HEK293 (cell line): ENCODE results near the gene ENO4.

Experiments used
- CTCF ChIA-PET: fragments of 350-600 bp; formaldehyde crosslinking; extraction: SDS; loops from one replicate; lab custom pipeline; 2021; ENCODE audit warnings: antibody characterized with exemption; lab: Yijun Ruan, JAX
- POLR2A ChIA-PET: fragments of 300-600 bp; formaldehyde crosslinking; extraction: SDS; loops from one replicate; lab custom pipeline; 2020; ENCODE audit warnings: antibody characterized with exemption, inconsistent platforms; lab: Yijun Ruan, JAX
- H3K27ac ChIP-seq: fragments of 200-500 bp; sonication (Bioruptor generic); 2 replicates; pipeline ENCODE4 v1.5.1; 2014; ENCODE audit warnings: low read depth, low read length, control low read depth, inconsistent platforms; ENCODE audit errors: extremely low read depth
- H3K36me3 ChIP-seq, 2 experiments: fragments of 200-500 bp in 1 of 2; sonication (Bioruptor generic) in 1 of 2; 1 replicate in 1 of 2; 2 replicates in 1 of 2; pipeline ENCODE4 v1.5.1; 2014 to 2017; ENCODE audit warnings: inconsistent platforms in 2 of 2, low read length in 2 of 2; ENCODE audit not compliant: control insufficient read depth in 2 of 2, insufficient read depth in 1 of 2
- H3K4me1 ChIP-seq: fragments of 200-500 bp; sonication (Bioruptor generic); 2 replicates; pipeline ENCODE4 v1.5.1; 2014; ENCODE audit warnings: mild to moderate bottlenecking, low read length, inconsistent platforms; ENCODE audit not compliant: control insufficient read depth, insufficient read depth
- H3K4me3 ChIP-seq: 2 replicates; pipeline ENCODE4 v1.5.1; 2011; ENCODE audit warnings: low read depth, mild to moderate bottlenecking, control low read depth, low read length, moderate library complexity
- H3K9me3 ChIP-seq: fragments of 200-500 bp; sonication (Bioruptor generic); 2 replicates; pipeline ENCODE4 v1.5.1; 2014; ENCODE audit warnings: low read depth, low read length, inconsistent platforms; ENCODE audit not compliant: control insufficient read depth, insufficient read depth
- EGR2 ChIP-seq: fragments of 450-650 bp; formaldehyde crosslinking; IDR thresholded peaks from 2 replicates; pipeline ENCODE4 v1.5.1; 2016; ENCODE audit warnings: low read depth, missing biosample characterization, missing genetic modification characterization
- PATZ1 ChIP-seq: fragments of 450-650 bp; formaldehyde crosslinking; IDR thresholded peaks from 2 replicates; pipeline ENCODE4 v1.5.1; 2016; ENCODE audit warnings: missing biosample characterization, missing genetic modification characterization
- REPIN1 ChIP-seq: fragments of 450-650 bp; formaldehyde crosslinking; IDR thresholded peaks from 2 replicates; pipeline ENCODE4 v1.5.1; 2017; ENCODE audit warnings: missing biosample characterization, missing genetic modification characterization, low read depth
- SP2 ChIP-seq: fragments of 450-650 bp; formaldehyde crosslinking; IDR thresholded peaks from 2 replicates; pipeline ENCODE4 v1.5.1; 2016; ENCODE audit warnings: missing biosample characterization, missing genetic modification characterization
- ZBTB10 ChIP-seq: fragments of 450-650 bp; formaldehyde crosslinking; IDR thresholded peaks from 2 replicates; pipeline ENCODE4 v1.5.1; 2016; ENCODE audit warnings: missing biosample characterization, missing genetic modification characterization
- ZBTB48 ChIP-seq: fragments of 450-650 bp; formaldehyde crosslinking; IDR thresholded peaks from 2 replicates; pipeline ENCODE4 v1.5.1; 2016; ENCODE audit warnings: missing biosample characterization, missing genetic modification characterization
- ZNF10 ChIP-seq: fragments of 450-650 bp; formaldehyde crosslinking; IDR thresholded peaks from 2 replicates; pipeline ENCODE4 v1.5.1; 2017; ENCODE audit warnings: missing biosample characterization, missing genetic modification characterization
- ZNF132 ChIP-seq: fragments of 450-650 bp; formaldehyde crosslinking; IDR thresholded peaks from 2 replicates; pipeline ENCODE4 v1.5.1; 2017; ENCODE audit warnings: missing biosample characterization, missing genetic modification characterization, borderline replicate concordance
- ZNF18 ChIP-seq: fragments of 450-650 bp; formaldehyde crosslinking; IDR thresholded peaks from 2 replicates; pipeline ENCODE4 v1.5.1; 2016; ENCODE audit warnings: missing biosample characterization, missing genetic modification characterization
- ZNF221 ChIP-seq: fragments of 450-650 bp; formaldehyde crosslinking; IDR thresholded peaks from 2 replicates; pipeline ENCODE4 v1.5.1; 2017; ENCODE audit warnings: missing biosample characterization, missing genetic modification characterization, borderline replicate concordance
- ZNF239 ChIP-seq: fragments of 450-650 bp; formaldehyde crosslinking; IDR thresholded peaks from 2 replicates; pipeline ENCODE4 v1.5.1; 2016; ENCODE audit warnings: missing biosample characterization, missing genetic modification characterization
- ZNF311 ChIP-seq: fragments of 450-650 bp; formaldehyde crosslinking; IDR thresholded peaks from 2 replicates; pipeline ENCODE4 v1.5.1; 2017; ENCODE audit warnings: missing biosample characterization, missing genetic modification characterization, borderline replicate concordance
- ZNF473 ChIP-seq: fragments of 450-650 bp; formaldehyde crosslinking; IDR thresholded peaks from 2 replicates; pipeline ENCODE4 v1.5.1; 2017; ENCODE audit warnings: missing biosample characterization, missing genetic modification characterization
- ZNF530 ChIP-seq: fragments of 450-650 bp; formaldehyde crosslinking; IDR thresholded peaks from 2 replicates; pipeline ENCODE4 v1.5.1; 2016; ENCODE audit warnings: low read depth, missing biosample characterization, missing genetic modification characterization
- ZNF585B ChIP-seq: fragments of 450-650 bp; formaldehyde crosslinking; IDR thresholded peaks from 2 replicates; pipeline ENCODE4 v1.5.1; 2016; ENCODE audit warnings: missing biosample characterization, missing genetic modification characterization
- ZNF623 ChIP-seq: fragments of 450-650 bp; formaldehyde crosslinking; IDR thresholded peaks from 2 replicates; pipeline ENCODE4 v1.5.1; 2016; ENCODE audit warnings: missing biosample characterization, missing genetic modification characterization
- ZNF629 ChIP-seq: fragments of 450-650 bp; formaldehyde crosslinking; IDR thresholded peaks from 2 replicates; pipeline ENCODE4 v1.5.1; 2017; ENCODE audit warnings: missing biosample characterization, missing genetic modification characterization
- ZNF707 ChIP-seq: fragments of 450-650 bp; formaldehyde crosslinking; IDR thresholded peaks from 2 replicates; pipeline ENCODE4 v1.5.1; 2016; ENCODE audit warnings: missing biosample characterization, missing genetic modification characterization
- ZNF768 ChIP-seq: fragments of 450-650 bp; formaldehyde crosslinking; IDR thresholded peaks from 2 replicates; pipeline ENCODE4 v1.5.1; 2018; ENCODE audit warnings: missing biosample characterization, mild to moderate bottlenecking, missing genetic modification characterization
- ZNF792 ChIP-seq: fragments of 450-650 bp; formaldehyde crosslinking; IDR thresholded peaks from 2 replicates; pipeline ENCODE4 v1.5.1; 2016; ENCODE audit warnings: missing biosample characterization, missing genetic modification characterization
- ZNF830 ChIP-seq: fragments of 450-650 bp; IDR thresholded peaks from 2 replicates; pipeline ENCODE4 v1.5.0; 2018; ENCODE audit warnings: missing biosample characterization, missing genetic modification characterization, low read depth, mild to moderate bottlenecking, moderate library complexity
- TF ChIP-seq, protein P1 (sequence below): fragments of 450-650 bp; formaldehyde crosslinking; IDR thresholded peaks from 2 replicates; pipeline ENCODE4 v1.5.1; 2016; ENCODE audit warnings: missing biosample characterization, missing genetic modification characterization
- TF ChIP-seq, protein P2 (sequence below): fragments of 450-650 bp; formaldehyde crosslinking; IDR thresholded peaks from 2 replicates; pipeline ENCODE4 v1.5.1; 2016; ENCODE audit warnings: missing biosample characterization, missing genetic modification characterization

Gene ENO4

GRCh38 chr10:116829711-116830110 lies 19.6 kb upstream of the ENO4 start:
- H3K36me3 ChIP-seq = no peaks in the 10 kb centered on the region
- no peak for TF ChIP-seq ZNF792
- no peak for TF ChIP-seq EGR2 (tag by site-specific recombination)
- peaks cover 9% of the 10 kb centered on the region for H3K4me1 ChIP-seq
- H3K27ac ChIP-seq = no peak overlapping the region
- no peaks in the 10 kb centered on the region for H3K9me3 ChIP-seq
- H3K4me3 ChIP-seq = no peak overlapping the region
- ChIA-PET POLR2A (no interaction called here), CTCF (interaction anchor here (1.3 kb wide), 1 partner anchor 42 kb away, joined by 5 read pairs; no protein-coding TSS in a partner anchor)

GRCh38 chr10:116831086-116831485 lies 18.2 kb upstream of the ENO4 start:
- peak; percentile 69 for TF ChIP-seq ZNF623 (tag by site-specific recombination)
- TF ChIP-seq ZNF530 (tag by site-specific recombination) = no peak
- no peak for TF ChIP-seq ZNF629 (tag by site-specific recombination)
- H3K9me3 ChIP-seq = no peaks in the 10 kb centered on the region
- no peak overlapping the region for H3K27ac ChIP-seq
- ChIA-PET CTCF (no interaction called here), POLR2A (no interaction called here)
- no peaks in the 10 kb centered on the region for H3K36me3 ChIP-seq
- H3K4me1 ChIP-seq = peaks cover 9% of the 10 kb centered on the region
- H3K4me3 ChIP-seq = no peak overlapping the region

GRCh38 chr10:116831790-116832189 lies 17.5 kb upstream of the ENO4 start:
- H3K4me3 ChIP-seq = no peak overlapping the region
- TF ChIP-seq PATZ1 (tag by site-specific recombination) (no peak), ZNF585B (no peak), ZNF792 (no peak), ZNF473 (no peak), ZNF221 (no peak), ZBTB10 (no peak), ZNF768 (tag by site-specific recombination) (no peak), SP2 (tag by site-specific recombination) (no peak), ZNF830 (no peak), ZNF10 (tag by site-specific recombination) (no peak), ZBTB48 (tag by site-specific recombination) (no peak), ZNF18 (tag by site-specific recombination) (no peak), ZNF311 (tag by site-specific recombination) (no peak), ZNF132 (tag by site-specific recombination) (no peak), ZNF707 (tag by site-specific recombination) (no peak), ZNF239 (no peak), REPIN1 (tag by site-specific recombination) (no peak)
- TF ChIP-seq, protein P1, sequence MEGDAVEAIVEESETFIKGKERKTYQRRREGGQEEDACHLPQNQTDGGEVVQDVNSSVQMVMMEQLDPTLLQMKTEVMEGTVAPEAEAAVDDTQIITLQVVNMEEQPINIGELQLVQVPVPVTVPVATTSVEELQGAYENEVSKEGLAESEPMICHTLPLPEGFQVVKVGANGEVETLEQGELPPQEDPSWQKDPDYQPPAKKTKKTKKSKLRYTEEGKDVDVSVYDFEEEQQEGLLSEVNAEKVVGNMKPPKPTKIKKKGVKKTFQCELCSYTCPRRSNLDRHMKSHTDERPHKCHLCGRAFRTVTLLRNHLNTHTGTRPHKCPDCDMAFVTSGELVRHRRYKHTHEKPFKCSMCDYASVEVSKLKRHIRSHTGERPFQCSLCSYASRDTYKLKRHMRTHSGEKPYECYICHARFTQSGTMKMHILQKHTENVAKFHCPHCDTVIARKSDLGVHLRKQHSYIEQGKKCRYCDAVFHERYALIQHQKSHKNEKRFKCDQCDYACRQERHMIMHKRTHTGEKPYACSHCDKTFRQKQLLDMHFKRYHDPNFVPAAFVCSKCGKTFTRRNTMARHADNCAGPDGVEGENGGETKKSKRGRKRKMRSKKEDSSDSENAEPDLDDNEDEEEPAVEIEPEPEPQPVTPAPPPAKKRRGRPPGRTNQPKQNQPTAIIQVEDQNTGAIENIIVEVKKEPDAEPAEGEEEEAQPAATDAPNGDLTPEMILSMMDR (tag by site-specific recombination) = no peak
- TF ChIP-seq, protein P2, sequence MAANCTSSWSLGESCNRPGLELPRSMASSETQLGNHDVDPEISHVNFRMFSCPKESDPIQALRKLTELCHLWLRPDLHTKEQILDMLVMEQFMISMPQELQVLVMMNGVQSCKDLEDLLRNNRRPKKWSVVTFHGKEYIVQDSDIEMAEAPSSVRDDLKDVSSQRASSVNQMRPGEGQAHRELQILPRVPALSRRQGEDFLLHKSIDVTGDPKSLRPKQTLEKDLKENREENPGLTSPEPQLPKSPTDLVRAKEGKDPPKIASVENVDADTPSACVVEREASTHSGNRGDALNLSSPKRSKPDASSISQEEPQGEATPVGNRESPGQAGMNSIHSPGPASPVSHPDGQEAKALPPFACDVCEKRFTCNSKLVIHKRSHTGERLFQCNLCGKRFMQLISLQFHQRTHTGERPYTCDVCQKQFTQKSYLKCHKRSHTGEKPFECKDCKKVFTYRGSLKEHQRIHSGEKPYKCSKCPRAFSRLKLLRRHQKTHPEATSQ = no peak

More at GRCh38 chr10:116831790-116832189, 17.5 kb upstream of the ENO4 start:
- H3K9me3 ChIP-seq = no peaks in the 10 kb centered on the region
- ChIA-PET POLR2A (no interaction called here), CTCF (no interaction called here)
- H3K27ac ChIP-seq = no peak overlapping the region
- no peaks in the 10 kb centered on the region for H3K36me3 ChIP-seq
- peaks cover 2% of the 10 kb centered on the region; the same call in 1 of the 2 replicates for H3K4me1 ChIP-seq
